GM19023 (cell line): ENCODE data around the gene PAX5.
"Not testable (repeated sequence)": the region's sequence is repeated elsewhere in the genome, so short reads cannot be mapped to it uniquely, and the experiment has no call there.

Experiments
- ATAC-seq: cut with Tn5 transposase; IDR thresholded peaks from one replicate; pipeline ENCODE4 v1.9.1; 2021; ENCODE audit warnings: mild to moderate bottlenecking, moderate library complexity; ENCODE audit not compliant: unreplicated experiment

PAX5 gene

GRCh38 chr9:37033682-37034304, at the start of gene PAX5:
TSS of gene PAX5 (minus strand) at chr9:37034268. CDS start at chr9:37034031, 237 bp downstream.
- ATAC-seq, result no peak

- ATAC-seq, result no peak
These were observed 49.6 kb upstream of the PAX5 start for GRCh38 chr9:37083654-37084053.

DNA sequence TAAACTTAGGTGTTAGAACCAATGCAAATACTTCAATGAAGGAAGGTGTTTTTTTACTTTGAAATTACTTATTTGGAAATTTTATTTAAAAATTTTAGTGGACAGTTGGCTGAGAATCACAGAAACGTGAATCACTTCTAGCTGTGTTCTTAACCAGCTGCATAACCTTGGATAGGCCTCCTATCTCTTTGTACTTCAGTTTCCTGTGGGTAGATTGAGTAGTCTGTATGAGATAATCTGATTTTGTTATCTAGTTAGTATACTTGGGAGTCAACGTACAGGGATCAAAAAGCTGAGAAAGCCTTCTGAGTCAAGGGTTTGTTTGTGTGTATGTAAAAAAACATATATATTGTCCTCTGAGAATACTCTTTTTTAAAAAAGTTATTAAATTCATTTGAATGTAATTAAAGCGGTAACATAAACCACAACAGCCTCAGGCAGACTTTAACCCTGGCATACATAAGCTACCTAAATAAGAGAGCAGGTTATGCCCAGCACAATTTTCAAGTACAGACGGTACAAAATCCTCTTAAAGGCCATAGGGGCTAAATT, 48.2 kb upstream of the PAX5 start:
- no peak for ATAC-seq

DNA sequence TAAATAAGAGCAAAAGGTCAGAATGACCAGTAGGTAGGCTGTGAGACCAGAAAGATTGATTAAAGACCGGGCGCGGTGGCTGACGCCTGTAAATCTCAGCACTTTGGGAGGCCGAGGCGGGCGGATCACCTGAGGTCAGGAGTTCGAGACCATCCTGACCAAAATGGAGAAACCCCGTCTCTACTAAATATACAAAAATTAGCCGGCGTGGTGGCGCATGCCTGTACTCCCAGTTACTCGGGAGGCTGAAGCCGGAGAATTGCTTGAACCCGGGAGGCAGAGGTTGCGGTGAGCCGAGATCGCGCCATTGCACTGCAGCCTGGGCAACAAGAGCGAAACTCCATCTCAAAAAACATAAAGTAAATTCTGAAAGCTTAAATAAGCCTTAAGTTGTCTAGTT, 47.4 kb upstream of the PAX5 start:
- ATAC-seq, result not testable (repeated sequence)

- peak; percentile 21 for ATAC-seq
These were observed 46.1 kb upstream of the PAX5 start for GRCh38 chr9:37080165-37080628.

DNA sequence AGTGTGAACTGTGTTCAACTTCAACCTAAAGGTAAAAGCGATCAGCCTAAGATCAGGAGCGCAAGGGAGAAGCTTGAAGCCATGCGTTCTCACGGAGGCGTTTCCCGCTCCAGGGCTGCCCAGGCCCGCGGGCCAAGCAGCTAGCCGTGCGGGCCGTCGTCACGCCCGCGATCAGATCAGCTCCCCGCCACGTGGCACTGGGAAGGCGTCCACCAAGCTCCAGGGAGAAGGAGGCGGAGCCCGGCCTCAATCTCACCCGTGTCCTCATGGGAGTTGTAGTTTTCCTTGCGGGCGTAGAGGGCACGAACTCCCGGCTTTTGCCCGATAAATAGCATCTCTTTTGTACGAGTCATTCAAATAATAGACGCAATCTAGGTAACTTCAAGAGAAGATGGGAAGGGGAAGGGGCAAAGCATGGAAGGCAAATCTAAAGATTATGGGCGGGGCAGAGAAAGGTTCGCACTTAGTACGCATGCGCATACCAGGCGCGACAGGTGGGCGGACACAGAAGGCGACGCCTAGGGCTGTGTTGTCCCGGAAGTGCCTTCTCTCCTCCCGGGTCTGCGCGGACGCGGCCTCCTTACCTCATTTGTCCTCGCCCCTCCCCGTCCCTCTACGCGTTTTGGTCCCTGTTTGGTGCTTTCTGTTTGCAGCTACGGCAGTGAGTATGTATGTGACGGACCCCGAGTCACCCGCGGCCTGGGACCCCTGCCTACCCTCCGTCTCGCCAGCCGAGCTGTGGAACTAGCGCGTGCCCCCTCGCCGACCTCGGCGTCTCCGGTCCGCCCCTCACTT, 45.5 kb upstream of the PAX5 start:
- peak; percentile 92 for ATAC-seq

- ATAC-seq, result not testable (repeated sequence)
These were observed 40.7 kb upstream of the PAX5 start for GRCh38 chr9:37074790-37075189.

- peak; percentile 78 for ATAC-seq
These were observed 32.2 kb upstream of the PAX5 start for GRCh38 chr9:37066139-37066725.

GRCh38 chr9:37062336-37062735, 28.3 kb upstream of the PAX5 start:
- no peak for ATAC-seq

- no peak for ATAC-seq
These were observed 27.7 kb upstream of the PAX5 start for GRCh38 chr9:37061768-37062167.

DNA sequence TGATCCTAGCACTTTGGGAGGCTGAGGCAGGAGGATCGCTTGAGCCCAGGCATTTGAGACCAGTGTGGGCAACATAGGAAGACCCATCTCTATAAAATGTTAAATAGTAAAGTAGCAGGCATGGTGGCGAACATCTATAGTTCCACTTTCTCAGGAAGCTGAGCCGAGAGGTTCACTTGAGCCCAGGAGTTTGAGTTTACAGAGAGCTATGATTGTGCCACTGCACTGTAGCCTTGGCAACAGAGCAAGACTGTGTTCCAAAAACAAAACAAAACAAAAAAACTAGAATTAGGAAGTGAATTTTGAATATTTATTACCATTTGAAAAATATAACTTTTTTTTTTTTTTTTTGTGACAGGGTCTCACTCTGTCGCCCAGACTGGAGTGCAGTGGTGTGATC, 26.8 kb upstream of the PAX5 start:
- ATAC-seq, result no peak

- ATAC-seq, result no peak
These were observed 22.2 kb upstream of the PAX5 start for GRCh38 chr9:37056046-37056920.

GRCh38 chr9:37054363-37054720, 20.3 kb upstream of the PAX5 start:
- not testable (repeated sequence) for ATAC-seq

GRCh38 chr9:37053684-37054362, 19.8 kb upstream of the PAX5 start:
- no peak for ATAC-seq

DNA sequence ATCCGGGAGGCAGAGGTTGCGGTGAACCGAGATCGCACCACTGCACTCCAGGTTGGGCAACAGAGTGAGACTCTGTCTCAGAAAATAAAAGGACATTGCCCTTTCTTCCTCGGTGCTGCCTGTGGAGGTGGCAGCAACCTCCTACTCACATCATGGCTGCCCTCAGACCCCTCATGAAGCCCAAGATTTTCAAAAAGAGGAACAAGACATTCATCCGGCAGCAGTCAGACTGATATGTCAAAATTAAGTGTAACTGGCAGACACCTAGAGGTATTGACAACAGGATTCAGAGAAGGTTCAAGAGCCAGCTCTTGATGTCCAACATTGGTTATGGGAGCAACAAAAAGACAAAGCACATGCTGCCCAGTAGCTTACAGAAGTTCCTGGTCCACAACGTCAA, 12.6 kb upstream of the PAX5 start:
- no peak for ATAC-seq

DNA sequence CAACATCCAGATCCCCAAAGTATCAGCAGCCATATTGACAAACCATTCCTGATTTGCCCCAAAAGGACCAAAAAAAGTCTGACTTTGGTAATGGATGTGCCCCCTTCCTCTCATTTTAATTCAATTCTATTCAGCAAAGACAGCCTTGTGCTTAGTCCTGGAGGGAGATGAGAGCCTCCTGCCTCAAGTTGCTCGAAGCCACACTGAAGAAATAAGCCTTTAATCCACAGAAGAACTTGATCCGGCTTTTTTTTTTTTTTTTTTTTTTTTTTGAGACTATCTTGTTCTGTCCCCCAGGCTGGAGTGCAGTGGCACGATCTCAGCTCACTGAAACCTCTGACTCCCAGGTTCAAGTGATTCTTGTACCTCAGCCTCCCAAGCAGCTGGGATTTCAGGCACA, 8.4 kb upstream of the PAX5 start:
- no peak for ATAC-seq

- ATAC-seq, result no peak
These were observed 6.5 kb upstream of the PAX5 start for GRCh38 chr9:37040508-37041127.

DNA sequence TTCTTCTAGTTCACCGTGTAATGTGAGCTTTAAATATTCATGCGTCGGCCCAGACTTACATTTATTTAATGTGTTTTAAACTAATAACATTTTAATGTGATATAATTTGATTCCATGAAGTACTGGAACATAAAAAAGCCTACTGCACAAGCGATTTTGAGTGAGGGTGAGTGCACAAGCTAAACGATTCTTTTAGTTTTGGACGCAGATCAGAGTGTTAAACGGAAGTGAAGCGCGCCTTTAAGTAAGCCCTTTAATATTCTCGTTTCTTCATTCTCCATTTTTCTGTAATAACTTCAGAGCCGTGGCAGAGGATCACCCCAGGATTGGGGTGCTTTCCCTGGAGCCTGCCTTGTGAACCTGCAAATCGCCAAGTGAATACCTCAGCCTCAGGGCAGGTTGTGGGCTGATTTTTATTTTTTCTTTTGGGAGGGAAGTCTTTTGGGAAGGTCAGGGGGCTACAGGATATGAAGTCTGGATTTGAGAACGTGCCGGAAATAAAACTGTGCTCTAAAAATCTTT, 4.9 kb upstream of the PAX5 start:
- ATAC-seq, result no peak

GRCh38 chr9:37038302-37038942, 4.4 kb upstream of the PAX5 start:
- ATAC-seq, result no peak
